ENCODE data around the gene DPH1. TPM values are rescaled to one million over a fixed set of nuclear protein-coding genes. Genes with fewer than 3 reads are reported as not detected.
A peak's percentile ranks its signal among the peaks of the same experiment; 100 is the strongest.
"Not testable (repeated sequence)": the region's sequence is repeated elsewhere in the genome, so short reads cannot be mapped to it uniquely, and the experiment has no call there.

Gene DPH1
- 100 to 1,000 TPM in 1 of 6 donors, 10 to 100 TPM in 5; 28.8 to 129 (median 45.1) TPM for total RNA-seq

GRCh38 chr17:2029911-2030778 lies at the start of gene DPH1:
Gene DPH1, plus strand, starts transcription at chr17:2030153. Its CDS starts 17 bp downstream, at chr17:2030170.
- TF ChIP-seq EP300 (IDR thresholded peaks at IDR 0.05) (no peak), POLR2A (IDR thresholded peaks at IDR 0.05) (peak in 2 of 4 donors; percentile 55 to 57), POLR2AphosphoS5 (IDR thresholded peaks at IDR 0.05) (peak in 1 of 2 donors; percentile 89)
- TF ChIP-seq, protein P1, sequence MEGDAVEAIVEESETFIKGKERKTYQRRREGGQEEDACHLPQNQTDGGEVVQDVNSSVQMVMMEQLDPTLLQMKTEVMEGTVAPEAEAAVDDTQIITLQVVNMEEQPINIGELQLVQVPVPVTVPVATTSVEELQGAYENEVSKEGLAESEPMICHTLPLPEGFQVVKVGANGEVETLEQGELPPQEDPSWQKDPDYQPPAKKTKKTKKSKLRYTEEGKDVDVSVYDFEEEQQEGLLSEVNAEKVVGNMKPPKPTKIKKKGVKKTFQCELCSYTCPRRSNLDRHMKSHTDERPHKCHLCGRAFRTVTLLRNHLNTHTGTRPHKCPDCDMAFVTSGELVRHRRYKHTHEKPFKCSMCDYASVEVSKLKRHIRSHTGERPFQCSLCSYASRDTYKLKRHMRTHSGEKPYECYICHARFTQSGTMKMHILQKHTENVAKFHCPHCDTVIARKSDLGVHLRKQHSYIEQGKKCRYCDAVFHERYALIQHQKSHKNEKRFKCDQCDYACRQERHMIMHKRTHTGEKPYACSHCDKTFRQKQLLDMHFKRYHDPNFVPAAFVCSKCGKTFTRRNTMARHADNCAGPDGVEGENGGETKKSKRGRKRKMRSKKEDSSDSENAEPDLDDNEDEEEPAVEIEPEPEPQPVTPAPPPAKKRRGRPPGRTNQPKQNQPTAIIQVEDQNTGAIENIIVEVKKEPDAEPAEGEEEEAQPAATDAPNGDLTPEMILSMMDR (IDR thresholded peaks at IDR 0.05) = peak in 1 of 6 experiments; percentile 50
- H3K4me1 ChIP-seq = peaks cover 27 to 37% (median 29%) of the 10 kb centered on the region in 4 donors
- no peaks in the 10 kb centered on the region for H3K9me3 ChIP-seq
- peak within 1 kb of the TSS; percentile 87 to 99 (median 93) for H3K4me3 ChIP-seq
- peak; percentile 89 to 95 for DNase-seq
- WGBS, 2 donors = 2 to 3% methylated on average over 9 to 38 of the region's 59 CpGs
- peak; percentile 94 for ATAC-seq (ENCODE audit: low FRiP score in 2 of 2)
- H3K27me3 ChIP-seq = peaks cover 0 to 11% (median 4%) of the 10 kb centered on the region in 4 donors
- peak within 1 kb of the TSS in 3 of 4 donors; percentile 31 to 71 (median 70) for H3K27ac ChIP-seq
- peaks cover 0 to 7% (median 2%) of the 10 kb centered on the region in 4 donors for H3K36me3 ChIP-seq

DNA sequence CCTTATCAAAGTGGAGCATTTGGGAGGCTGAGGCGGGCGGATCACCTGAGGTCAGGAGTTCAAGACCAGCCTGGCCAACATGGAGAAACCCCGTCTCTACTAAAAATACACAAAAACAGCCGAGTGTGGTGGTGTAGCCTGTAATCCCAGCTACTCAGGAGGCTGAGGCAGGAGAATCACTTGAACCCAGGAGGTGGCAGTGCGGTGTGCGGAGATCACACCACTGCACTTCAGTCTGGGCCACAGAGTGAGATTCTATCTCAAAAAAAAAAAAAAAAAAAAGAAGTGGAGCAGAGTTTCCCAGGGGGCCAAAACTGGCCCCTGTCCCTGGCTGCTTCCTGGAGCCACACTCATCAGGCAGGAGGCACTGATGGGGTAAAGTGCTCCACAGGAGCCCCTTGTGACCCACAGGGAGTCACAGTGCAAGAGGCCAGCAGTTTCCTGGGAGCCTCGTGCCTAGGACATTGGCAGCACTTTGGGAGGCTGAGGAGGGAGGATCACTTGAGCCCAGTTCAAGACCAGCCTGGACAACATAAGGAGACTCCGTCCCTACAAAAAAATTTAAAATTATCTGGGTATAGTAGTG lies 49.2 kb upstream of the DPH1 start:
- TF ChIP-seq, protein P1 (IDR thresholded peaks at IDR 0.05) = no peak
- TF ChIP-seq EP300 (IDR thresholded peaks at IDR 0.05) = no peak
- no peak for TF ChIP-seq POLR2A (IDR thresholded peaks at IDR 0.05)
- no peak for TF ChIP-seq POLR2AphosphoS5 (IDR thresholded peaks at IDR 0.05)
- H3K27me3 ChIP-seq = peaks cover 0 to 13% (median 5%) of the 10 kb centered on the region in 4 donors
- H3K9me3 ChIP-seq = no peaks in the 10 kb centered on the region
- no peak overlapping the region for H3K4me3 ChIP-seq
- no peak for ATAC-seq (ENCODE audit: low FRiP score in 2 of 2)
- peaks cover 0 to 13% (median 4%) of the 10 kb centered on the region in 4 donors for H3K4me1 ChIP-seq
- no peak for DNase-seq
- WGBS, 2 donors = 89% methylated on average over 8 of the region's 8 CpGs
- no peaks in the 10 kb centered on the region for H3K36me3 ChIP-seq
- H3K27ac ChIP-seq = no peak overlapping the region

- H3K27ac ChIP-seq; H3K9me3 ChIP-seq; H3K4me3 ChIP-seq; H3K27me3 ChIP-seq; DNase-seq; H3K36me3 ChIP-seq; H3K4me1 ChIP-seq; ATAC-seq (ENCODE audit: low FRiP score in 2 of 2): not testable (repeated sequence)
- WGBS, 2 donors = 84 to 87% methylated on average over 9 to 13 of the region's 13 CpGs
Measured at GRCh38 chr17:1982793-1983366, 47.1 kb upstream of the DPH1 start.

GRCh38 chr17:1985093-1985492 lies 44.9 kb upstream of the DPH1 start:
- H3K27me3 ChIP-seq = no peaks in the 10 kb centered on the region
- H3K9me3 ChIP-seq = no peaks in the 10 kb centered on the region
- peaks cover 0 to 1% (median 0%) of the 10 kb centered on the region in 4 donors for H3K4me1 ChIP-seq
- DNase-seq = no peak
- no peak overlapping the region for H3K4me3 ChIP-seq
- H3K36me3 ChIP-seq = no peaks in the 10 kb centered on the region
- no peak for TF ChIP-seq POLR2A (IDR thresholded peaks at IDR 0.05)
- no peak for TF ChIP-seq EP300 (IDR thresholded peaks at IDR 0.05)
- TF ChIP-seq POLR2AphosphoS5 (IDR thresholded peaks at IDR 0.05) = no peak
- TF ChIP-seq, protein P1 (IDR thresholded peaks at IDR 0.05) = no peak
- no peak overlapping the region for H3K27ac ChIP-seq
- ATAC-seq (ENCODE audit: low FRiP score in 2 of 2) = no peak
- 100% methylated on average over 4 of the region's 4 CpGs for WGBS, 2 donors

GRCh38 chr17:1985686-1986085 lies 44.3 kb upstream of the DPH1 start:
- H3K27ac ChIP-seq = no peak overlapping the region
- WGBS, 2 donors = 78 to 92% methylated on average over 2 to 4 of the region's 4 CpGs

More at GRCh38 chr17:1985686-1986085, 44.3 kb upstream of the DPH1 start:
- Histone ChIP-seq H3K36me3 (no peaks in the 10 kb centered on the region), H3K9me3 (no peaks in the 10 kb centered on the region), H3K27me3 (no peaks in the 10 kb centered on the region), H3K4me1 (no peaks in the 10 kb centered on the region), H3K4me3 (no peak overlapping the region)
- TF ChIP-seq EP300 (IDR thresholded peaks at IDR 0.05) (no peak), POLR2AphosphoS5 (IDR thresholded peaks at IDR 0.05) (no peak), POLR2A (IDR thresholded peaks at IDR 0.05) (no peak)
- TF ChIP-seq, protein P1 (IDR thresholded peaks at IDR 0.05) = no peak
- DNase-seq (no peak), ATAC-seq (ENCODE audit: low FRiP score in 2 of 2) (no peak)
